Skeletal muscle satellite cell (primary cell): ENCODE results near the gene GMNC.
A peak's percentile ranks its signal among the peaks of the same experiment; 100 is the strongest.
"Not testable (repeated sequence)": the region's sequence is repeated elsewhere in the genome, so short reads cannot be mapped to it uniquely, and the experiment has no call there.

Source experiments
- H3K27me3 ChIP-seq: 2 replicates; pipeline ENCODE4 v1.7.0; 2013; ENCODE audit warnings: low read length; ENCODE audit not compliant: control insufficient read depth, insufficient read depth
- H3K36me3 ChIP-seq: 2 replicates; pipeline ENCODE4 v1.7.0; 2013; ENCODE audit warnings: mild to moderate bottlenecking, control low read depth, low read length; ENCODE audit not compliant: insufficient read depth
- H3K4me1 ChIP-seq: 2 replicates; pipeline ENCODE4 v1.7.0; 2013; ENCODE audit warnings: low read length; ENCODE audit not compliant: control insufficient read depth, insufficient read depth
- H3K4me2 ChIP-seq: 2 replicates; pipeline ENCODE4 v1.7.0; 2013; ENCODE audit warnings: mild to moderate bottlenecking, low read length
- H3K4me3 ChIP-seq: 2 replicates; pipeline ENCODE4 v1.7.0; 2013; ENCODE audit warnings: low read length
- H3K9ac ChIP-seq: 2 replicates; pipeline ENCODE4 v1.7.0; 2013; ENCODE audit warnings: mild to moderate bottlenecking, low read depth, low read length, moderate library complexity
- H3K9me3 ChIP-seq: replicated peaks from 2 replicates; pipeline ENCODE4 v1.7.0; 2013; ENCODE audit warnings: mild to moderate bottlenecking, control low read depth, low read length

Gene GMNC

GRCh38 chr3:190875061-190875460 is 12.6 kb upstream of the GMNC start:
- H3K4me3 ChIP-seq, H3K27me3 ChIP-seq, H3K36me3 ChIP-seq, H3K4me2 ChIP-seq, H3K9ac ChIP-seq, H3K9me3 ChIP-seq, H3K4me1 ChIP-seq: not testable (repeated sequence)

- no peaks in the 10 kb centered on the region for H3K9me3 ChIP-seq
- H3K4me1 ChIP-seq: no peaks in the 10 kb centered on the region
- H3K36me3 ChIP-seq: no peaks in the 10 kb centered on the region
- H3K9ac ChIP-seq: no peak overlapping the region
- H3K4me2 ChIP-seq: no peak overlapping the region
- H3K4me3 ChIP-seq: no peak overlapping the region
- H3K27me3 ChIP-seq: no peaks in the 10 kb centered on the region
Observed at GRCh38 chr3:190870127-190870526, 7.6 kb upstream of the GMNC start.

- Histone ChIP-seq H3K27me3 (no peaks in the 10 kb centered on the region), H3K9me3 (no peaks in the 10 kb centered on the region), H3K9ac (no peak overlapping the region), H3K4me1 (no peaks in the 10 kb centered on the region), H3K4me3 (no peak overlapping the region), H3K36me3 (no peaks in the 10 kb centered on the region), H3K4me2 (no peak overlapping the region)
Observed at GRCh38 chr3:190867071-190867470, 4.6 kb upstream of the GMNC start.

GRCh38 chr3:190865828-190866227 is 3.3 kb upstream of the GMNC start:
- H3K4me2 ChIP-seq: no peak overlapping the region
- no peaks in the 10 kb centered on the region for H3K9me3 ChIP-seq
- no peaks in the 10 kb centered on the region for H3K36me3 ChIP-seq
- no peaks in the 10 kb centered on the region for H3K27me3 ChIP-seq
- no peak overlapping the region for H3K9ac ChIP-seq
- H3K4me3 ChIP-seq: no peak overlapping the region
- no peaks in the 10 kb centered on the region for H3K4me1 ChIP-seq

GRCh38 chr3:190865419-190865818 is 2.9 kb upstream of the GMNC start:
- H3K9ac ChIP-seq: no peak overlapping the region
- no peaks in the 10 kb centered on the region for H3K9me3 ChIP-seq
- H3K4me1 ChIP-seq: no peaks in the 10 kb centered on the region
- no peaks in the 10 kb centered on the region for H3K27me3 ChIP-seq
- H3K4me3 ChIP-seq: no peak overlapping the region
- H3K4me2 ChIP-seq: no peak overlapping the region
- no peaks in the 10 kb centered on the region for H3K36me3 ChIP-seq

GRCh38 chr3:190864002-190864401 is 1.5 kb upstream of the GMNC start:
- Histone ChIP-seq H3K9me3 (no peaks in the 10 kb centered on the region), H3K4me1 (no peaks in the 10 kb centered on the region), H3K27me3 (no peaks in the 10 kb centered on the region), H3K4me3 (peak overlapping the region; percentile 86), H3K4me2 (peak overlapping the region; percentile 68), H3K36me3 (no peaks in the 10 kb centered on the region), H3K9ac (no peak overlapping the region)

GRCh38 chr3:190863119-190863465 is 598 bp upstream of the GMNC start:
- H3K9me3 ChIP-seq: no peaks in the 10 kb centered on the region
- peak overlapping the region; percentile 68 for H3K4me2 ChIP-seq
- H3K27me3 ChIP-seq: no peaks in the 10 kb centered on the region
- peak overlapping the region; percentile 86 for H3K4me3 ChIP-seq
- no peaks in the 10 kb centered on the region for H3K4me1 ChIP-seq
- no peaks in the 10 kb centered on the region for H3K36me3 ChIP-seq
- peak overlapping the region; percentile 85 for H3K9ac ChIP-seq

GRCh38 chr3:190860521-190860920 is 2.0 kb downstream of the GMNC start:
- Histone ChIP-seq H3K9ac (no peak overlapping the region), H3K9me3 (no peaks in the 10 kb centered on the region), H3K36me3 (no peaks in the 10 kb centered on the region), H3K27me3 (no peaks in the 10 kb centered on the region), H3K4me1 (no peaks in the 10 kb centered on the region), H3K4me3 (no peak overlapping the region), H3K4me2 (peak overlapping the region; percentile 68)

- Histone ChIP-seq H3K9ac (no peak overlapping the region), H3K4me1 (no peaks in the 10 kb centered on the region), H3K27me3 (no peaks in the 10 kb centered on the region), H3K4me2 (no peak overlapping the region), H3K9me3 (no peaks in the 10 kb centered on the region), H3K36me3 (no peaks in the 10 kb centered on the region), H3K4me3 (no peak overlapping the region)
Observed at GRCh38 chr3:190855151-190855550, 7.3 kb downstream of the GMNC start.

GRCh38 chr3:190854062-190854461 is 8.4 kb downstream of the GMNC start:
- Histone ChIP-seq H3K4me2 (no peak overlapping the region), H3K9me3 (no peaks in the 10 kb centered on the region), H3K27me3 (no peaks in the 10 kb centered on the region), H3K36me3 (no peaks in the 10 kb centered on the region), H3K9ac (no peak overlapping the region), H3K4me1 (no peaks in the 10 kb centered on the region), H3K4me3 (no peak overlapping the region)

- Histone ChIP-seq H3K9me3 (no peaks in the 10 kb centered on the region), H3K36me3 (no peaks in the 10 kb centered on the region), H3K4me3 (no peak overlapping the region), H3K27me3 (no peaks in the 10 kb centered on the region), H3K4me1 (no peaks in the 10 kb centered on the region), H3K4me2 (no peak overlapping the region), H3K9ac (no peak overlapping the region)
Observed at GRCh38 chr3:190853464-190853863, 9.0 kb downstream of the GMNC start.

GRCh38 chr3:190849607-190850006 is 12.9 kb downstream of the GMNC start:
- Histone ChIP-seq H3K4me2 (no peak overlapping the region), H3K27me3 (no peaks in the 10 kb centered on the region), H3K4me3 (no peak overlapping the region), H3K36me3 (no peaks in the 10 kb centered on the region), H3K9me3 (no peaks in the 10 kb centered on the region), H3K9ac (no peak overlapping the region), H3K4me1 (no peaks in the 10 kb centered on the region)
